Measurements from ENCODE around the gene SLC35E3. TPM values are rescaled to one million over a fixed set of nuclear protein-coding genes. Genes with fewer than 3 reads are reported as not detected.
A peak's percentile ranks its signal among the peaks of the same experiment; 100 is the strongest.

SLC35E3 gene
- total and polyA plus RNA-seq, 2 of the 13 experiments (the other 11 are each of a cell fraction or from before 2014, with no cell fraction given): 13.0 to 22.1 TPM

DNA sequence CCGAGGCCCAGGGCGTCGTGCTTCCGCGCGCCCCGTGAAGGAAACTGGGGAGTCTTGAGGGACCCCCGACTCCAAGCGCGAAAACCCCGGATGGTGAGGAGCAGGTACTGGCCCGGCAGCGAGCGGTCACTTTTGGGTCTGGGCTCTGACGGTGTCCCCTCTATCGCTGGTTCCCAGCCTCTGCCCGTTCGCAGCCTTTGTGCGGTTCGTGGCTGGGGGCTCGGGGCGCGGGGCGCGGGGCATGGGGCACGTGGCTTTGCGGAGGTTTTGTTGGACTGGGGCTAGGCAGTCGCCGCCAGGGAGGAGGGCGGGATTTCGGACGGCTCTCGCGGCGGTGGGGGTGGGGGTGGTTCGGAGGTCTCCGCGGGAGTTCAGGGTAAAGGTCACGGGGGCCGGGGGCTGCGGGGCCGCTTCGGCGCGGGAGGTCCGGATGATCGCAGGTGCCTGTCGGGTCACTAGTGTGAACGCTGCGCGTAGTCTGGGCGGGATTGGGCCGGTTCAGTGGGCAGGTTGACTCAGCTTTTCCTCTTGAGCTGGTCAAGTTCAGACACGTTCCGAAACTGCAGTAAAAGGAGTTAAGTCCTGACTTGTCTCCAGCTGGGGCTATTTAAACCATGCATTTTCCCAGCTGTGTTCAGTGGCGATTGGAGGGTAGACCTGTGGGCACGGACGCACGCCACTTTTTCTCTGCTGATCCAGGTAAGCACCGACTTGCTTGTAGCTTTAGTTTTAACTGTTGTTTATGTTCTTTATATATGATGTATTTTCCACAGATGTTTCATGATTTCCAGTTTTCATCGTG is 62.6 kb downstream of the SLC35E3 start (continued):
- 0 out of 2 replicates have a peak, but pooled peaks have one; percentile 38 for TF ChIP-seq NFKB2 (CRISPR knock-in tag; IDR thresholded peaks at IDR 0.05; ENCODE audit: borderline replicate concordance)
- TF ChIP-seq FOXJ3 (CRISPR knock-in tag; IDR thresholded peaks at IDR 0.05; ENCODE audit: borderline replicate concordance): 0 out of 2 replicates have a peak, but pooled peaks have one; percentile 46
- TF ChIP-seq CEBPG (CRISPR knock-in tag; IDR thresholded peaks at IDR 0.05): 0 out of 2 replicates have a peak, but pooled peaks have one; percentile 14
- peak; percentile 69; the same call in 1 of the 2 replicates for TF ChIP-seq HOXD1 (CRISPR knock-in tag; IDR thresholded peaks at IDR 0.05)
- TF ChIP-seq, protein P1, sequence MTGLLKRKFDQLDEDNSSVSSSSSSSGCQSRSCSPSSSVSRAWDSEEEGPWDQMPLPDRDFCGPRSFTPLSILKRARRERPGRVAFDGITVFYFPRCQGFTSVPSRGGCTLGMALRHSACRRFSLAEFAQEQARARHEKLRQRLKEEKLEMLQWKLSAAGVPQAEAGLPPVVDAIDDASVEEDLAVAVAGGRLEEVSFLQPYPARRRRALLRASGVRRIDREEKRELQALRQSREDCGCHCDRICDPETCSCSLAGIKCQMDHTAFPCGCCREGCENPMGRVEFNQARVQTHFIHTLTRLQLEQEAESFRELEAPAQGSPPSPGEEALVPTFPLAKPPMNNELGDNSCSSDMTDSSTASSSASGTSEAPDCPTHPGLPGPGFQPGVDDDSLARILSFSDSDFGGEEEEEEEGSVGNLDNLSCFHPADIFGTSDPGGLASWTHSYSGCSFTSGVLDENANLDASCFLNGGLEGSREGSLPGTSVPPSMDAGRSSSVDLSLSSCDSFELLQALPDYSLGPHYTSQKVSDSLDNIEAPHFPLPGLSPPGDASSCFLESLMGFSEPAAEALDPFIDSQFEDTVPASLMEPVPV (CRISPR knock-in tag; IDR thresholded peaks at IDR 0.05): no peak; the same call in 1 of the 2 replicates
- TF ChIP-seq AKAP8 (CRISPR knock-in tag; IDR thresholded peaks at IDR 0.05): 0 out of 2 replicates have a peak, but pooled peaks have one; percentile 44
- TF ChIP-seq RFXANK (CRISPR knock-in tag; IDR thresholded peaks at IDR 0.05): 0 out of 2 replicates have a peak, but pooled peaks have one; percentile 69
- TF ChIP-seq HMG20A (CRISPR knock-in tag; IDR thresholded peaks at IDR 0.05; ENCODE audit: borderline replicate concordance): peak; percentile 47; the same call in 1 of the 2 replicates
- TF ChIP-seq, protein P2, sequence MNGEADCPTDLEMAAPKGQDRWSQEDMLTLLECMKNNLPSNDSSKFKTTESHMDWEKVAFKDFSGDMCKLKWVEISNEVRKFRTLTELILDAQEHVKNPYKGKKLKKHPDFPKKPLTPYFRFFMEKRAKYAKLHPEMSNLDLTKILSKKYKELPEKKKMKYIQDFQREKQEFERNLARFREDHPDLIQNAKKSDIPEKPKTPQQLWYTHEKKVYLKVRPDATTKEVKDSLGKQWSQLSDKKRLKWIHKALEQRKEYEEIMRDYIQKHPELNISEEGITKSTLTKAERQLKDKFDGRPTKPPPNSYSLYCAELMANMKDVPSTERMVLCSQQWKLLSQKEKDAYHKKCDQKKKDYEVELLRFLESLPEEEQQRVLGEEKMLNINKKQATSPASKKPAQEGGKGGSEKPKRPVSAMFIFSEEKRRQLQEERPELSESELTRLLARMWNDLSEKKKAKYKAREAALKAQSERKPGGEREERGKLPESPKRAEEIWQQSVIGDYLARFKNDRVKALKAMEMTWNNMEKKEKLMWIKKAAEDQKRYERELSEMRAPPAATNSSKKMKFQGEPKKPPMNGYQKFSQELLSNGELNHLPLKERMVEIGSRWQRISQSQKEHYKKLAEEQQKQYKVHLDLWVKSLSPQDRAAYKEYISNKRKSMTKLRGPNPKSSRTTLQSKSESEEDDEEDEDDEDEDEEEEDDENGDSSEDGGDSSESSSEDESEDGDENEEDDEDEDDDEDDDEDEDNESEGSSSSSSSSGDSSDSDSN (CRISPR knock-in tag; IDR thresholded peaks at IDR 0.05): peak; percentile 67
- no peak; the same call in 1 of the 2 replicates for TF ChIP-seq NFE2L1 (CRISPR knock-in tag; IDR thresholded peaks at IDR 0.05; ENCODE audit: borderline replicate concordance)
- TF ChIP-seq MEIS1 (CRISPR knock-in tag; IDR thresholded peaks at IDR 0.05; ENCODE audit: borderline replicate concordance): no peak
- peak; percentile 95 for TF ChIP-seq SKI (IDR thresholded peaks at IDR 0.05; ENCODE audit: partially characterized antibody)
- TF ChIP-seq BRD4 (CRISPR knock-in tag; IDR thresholded peaks at IDR 0.05): peak; percentile 70; the same call in 1 of the 2 replicates
- peak; percentile 36; the same call in 1 of the 2 replicates for TF ChIP-seq HOXA5 (CRISPR knock-in tag; IDR thresholded peaks at IDR 0.05)
- TF ChIP-seq MED1 (CRISPR knock-in tag; IDR thresholded peaks at IDR 0.05): peak; percentile 92
- TF ChIP-seq ZMYM2 (CRISPR knock-in tag; IDR thresholded peaks at IDR 0.05): 0 out of 2 replicates have a peak, but pooled peaks have one; percentile 22
- TF ChIP-seq, protein P3, sequence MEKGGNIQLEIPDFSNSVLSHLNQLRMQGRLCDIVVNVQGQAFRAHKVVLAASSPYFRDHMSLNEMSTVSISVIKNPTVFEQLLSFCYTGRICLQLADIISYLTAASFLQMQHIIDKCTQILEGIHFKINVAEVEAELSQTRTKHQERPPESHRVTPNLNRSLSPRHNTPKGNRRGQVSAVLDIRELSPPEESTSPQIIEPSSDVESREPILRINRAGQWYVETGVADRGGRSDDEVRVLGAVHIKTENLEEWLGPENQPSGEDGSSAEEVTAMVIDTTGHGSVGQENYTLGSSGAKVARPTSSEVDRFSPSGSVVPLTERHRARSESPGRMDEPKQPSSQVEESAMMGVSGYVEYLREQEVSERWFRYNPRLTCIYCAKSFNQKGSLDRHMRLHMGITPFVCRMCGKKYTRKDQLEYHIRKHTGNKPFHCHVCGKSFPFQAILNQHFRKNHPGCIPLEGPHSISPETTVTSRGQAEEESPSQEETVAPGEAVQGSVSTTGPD (CRISPR knock-in tag; IDR thresholded peaks at IDR 0.05): no peak
- peak; percentile 91; the same call in 1 of the 2 replicates for TF ChIP-seq SNAI1 (CRISPR knock-in tag; IDR thresholded peaks at IDR 0.05; ENCODE audit: borderline replicate concordance)
- TF ChIP-seq, protein P4, sequence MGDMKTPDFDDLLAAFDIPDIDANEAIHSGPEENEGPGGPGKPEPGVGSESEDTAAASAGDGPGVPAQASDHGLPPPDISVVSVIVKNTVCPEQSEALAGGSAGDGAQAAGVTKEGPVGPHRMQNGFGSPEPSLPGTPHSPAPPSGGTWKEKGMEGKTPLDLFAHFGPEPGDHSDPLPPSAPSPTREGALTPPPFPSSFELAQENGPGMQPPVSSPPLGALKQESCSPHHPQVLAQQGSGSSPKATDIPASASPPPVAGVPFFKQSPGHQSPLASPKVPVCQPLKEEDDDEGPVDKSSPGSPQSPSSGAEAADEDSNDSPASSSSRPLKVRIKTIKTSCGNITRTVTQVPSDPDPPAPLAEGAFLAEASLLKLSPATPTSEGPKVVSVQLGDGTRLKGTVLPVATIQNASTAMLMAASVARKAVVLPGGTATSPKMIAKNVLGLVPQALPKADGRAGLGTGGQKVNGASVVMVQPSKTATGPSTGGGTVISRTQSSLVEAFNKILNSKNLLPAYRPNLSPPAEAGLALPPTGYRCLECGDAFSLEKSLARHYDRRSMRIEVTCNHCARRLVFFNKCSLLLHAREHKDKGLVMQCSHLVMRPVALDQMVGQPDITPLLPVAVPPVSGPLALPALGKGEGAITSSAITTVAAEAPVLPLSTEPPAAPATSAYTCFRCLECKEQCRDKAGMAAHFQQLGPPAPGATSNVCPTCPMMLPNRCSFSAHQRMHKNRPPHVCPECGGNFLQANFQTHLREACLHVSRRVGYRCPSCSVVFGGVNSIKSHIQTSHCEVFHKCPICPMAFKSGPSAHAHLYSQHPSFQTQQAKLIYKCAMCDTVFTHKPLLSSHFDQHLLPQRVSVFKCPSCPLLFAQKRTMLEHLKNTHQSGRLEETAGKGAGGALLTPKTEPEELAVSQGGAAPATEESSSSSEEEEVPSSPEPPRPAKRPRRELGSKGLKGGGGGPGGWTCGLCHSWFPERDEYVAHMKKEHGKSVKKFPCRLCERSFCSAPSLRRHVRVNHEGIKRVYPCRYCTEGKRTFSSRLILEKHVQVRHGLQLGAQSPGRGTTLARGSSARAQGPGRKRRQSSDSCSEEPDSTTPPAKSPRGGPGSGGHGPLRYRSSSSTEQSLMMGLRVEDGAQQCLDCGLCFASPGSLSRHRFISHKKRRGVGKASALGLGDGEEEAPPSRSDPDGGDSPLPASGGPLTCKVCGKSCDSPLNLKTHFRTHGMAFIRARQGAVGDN (CRISPR knock-in tag; IDR thresholded peaks at IDR 0.05): peak; percentile 90

Data from HepG2 (cell line).